CD4-positive, alpha-beta T cell treated with Interleukin-17A for 4 hours (primary cell): ENCODE measurements around the gene NPAS2.

ENCODE experiments used
- DNase-seq: peaks from one replicate; pipeline ENCODE4 v3.0.0-alpha.2; 2020; ENCODE audit warnings: mixed read lengths

Gene NPAS2

GRCh38 chr2:101026923-101027469 is 207.1 kb downstream of the NPAS2 start:
- DNase-seq, result no peak

- no peak for DNase-seq
Measured at GRCh38 chr2:101027852-101028251, 207.9 kb downstream of the NPAS2 start.

GRCh38 chr2:101030866-101031554 is 211.1 kb downstream of the NPAS2 start:
- no peak for DNase-seq

- DNase-seq, result no peak
Measured at GRCh38 chr2:101032084-101032776, 212.3 kb downstream of the NPAS2 start.

GRCh38 chr2:101036562-101036961 is 216.6 kb downstream of the NPAS2 start:
- no peak for DNase-seq

GRCh38 chr2:101037161-101037755 is 217.3 kb downstream of the NPAS2 start:
- DNase-seq, result no peak

GRCh38 chr2:101038455-101039255 is 218.7 kb downstream of the NPAS2 start:
- DNase-seq, result no peak

- no peak for DNase-seq
Measured at GRCh38 chr2:101040072-101040471, 220.1 kb downstream of the NPAS2 start.

- DNase-seq, result no peak
Measured at GRCh38 chr2:101040761-101041160, 220.8 kb downstream of the NPAS2 start.

GRCh38 chr2:101041413-101041812 is 221.5 kb downstream of the NPAS2 start:
- DNase-seq, result no peak

- no peak for DNase-seq
Measured at GRCh38 chr2:101045330-101045729, 225.4 kb downstream of the NPAS2 start.
